H1 (cell line): Measurements from ENCODE around the gene SLC23A1. TPM values are rescaled to one million over a fixed set of nuclear protein-coding genes. Genes with fewer than 3 reads are reported as not detected.

Source experiments
- CTCF ChIA-PET: fragments of 300-600 bp; sonication (Branson Sonifier 250); formaldehyde crosslinking; loops from one replicate; lab custom pipeline; 2021; ENCODE audit not compliant: partially characterized antibody; lab: Charles Lee
- POLR2A ChIA-PET: fragments of 300-600 bp; sonication (Branson Sonifier 250); formaldehyde crosslinking; loops from one replicate; lab custom pipeline; 2021; ENCODE audit warnings: inconsistent platforms; ENCODE audit not compliant: partially characterized antibody; lab: Charles Lee
- DNase-seq, 2 experiments: peaks; one replicate each; pipeline versions ENCODE4 v3.0.0 to v3.0.0-alpha.2; 2010 to 2022; ENCODE audit warnings: low spot score in 2 of 2, low read depth in 1 of 2, mixed read lengths in 1 of 2
- FAIRE-seq: peaks from 2 replicates; lab custom pipeline; 2011; peaks lifted over from hg19 to GRCh38; lab: Jason Lieb, UNC
- H2AFZ ChIP-seq: 2 replicates; pipeline ENCODE4 v1.8.1; 2012; ENCODE audit warnings: low read length, inconsistent platforms
- H2AK5ac ChIP-seq: 2 replicates; pipeline ENCODE4 v1.6.1; 2013; ENCODE audit warnings: low read depth, low read length
- H2BK120ac ChIP-seq: replicated peaks from 2 replicates; pipeline ENCODE3; 2013; ENCODE audit warnings: low read depth, low read length, inconsistent platforms
- H2BK12ac ChIP-seq: 2 replicates; pipeline ENCODE4 v1.6.1; 2013; ENCODE audit warnings: low read depth, low read length
- H2BK15ac ChIP-seq: 2 replicates; pipeline ENCODE4 v1.6.1; 2013; ENCODE audit warnings: low read length
- H2BK20ac ChIP-seq: 2 replicates; pipeline ENCODE4 v1.6.1; 2013; ENCODE audit warnings: low read length
- H2BK5ac ChIP-seq: 2 replicates; pipeline ENCODE4 v1.6.1; 2013; ENCODE audit warnings: low read depth, low read length
- H3K14ac ChIP-seq: 2 replicates; pipeline ENCODE4 v1.6.1; 2013; ENCODE audit warnings: inconsistent platforms; ENCODE audit not compliant: insufficient read length
- H3K18ac ChIP-seq: 2 replicates; pipeline ENCODE4 v1.6.1; 2013; ENCODE audit warnings: low read length; ENCODE audit errors: extremely low read depth
- H3K23ac ChIP-seq: 2 replicates; pipeline ENCODE4 v1.6.1; 2013; ENCODE audit warnings: inconsistent platforms; ENCODE audit not compliant: insufficient read length
- H3K23me2 ChIP-seq: 2 replicates; pipeline ENCODE4 v1.6.1; 2013; ENCODE audit warnings: low read depth, low read length
- H3K27ac ChIP-seq: 2 replicates; pipeline ENCODE4 v1.6.1; 2011; ENCODE audit warnings: low read depth, low read length, inconsistent platforms
- H3K27me3 ChIP-seq, 4 experiments: replicated peaks in 1 of 4; 1 replicate in 1 of 4; 2 replicates in 3 of 4; pipeline versions ENCODE4 v1.6.1 to v1.8.1; 2011 to 2013; ENCODE audit warnings: low read length in 3 of 4, mild to moderate bottlenecking in 3 of 4, inconsistent platforms in 2 of 4, mixed read lengths in 2 of 4, moderate library complexity in 1 of 4; ENCODE audit not compliant: control insufficient read depth in 3 of 4, insufficient read depth in 3 of 4; ENCODE audit errors: extremely low read depth in 1 of 4
- H3K36me3 ChIP-seq, 4 experiments: 2 replicates each; pipeline versions ENCODE4 v1.6.1 to v1.8.1; 2011 to 2013; ENCODE audit warnings: mild to moderate bottlenecking in 4 of 4, low read length in 3 of 4, moderate library complexity in 2 of 4, control low read depth in 1 of 4, inconsistent platforms in 1 of 4; ENCODE audit not compliant: insufficient read depth in 4 of 4, control insufficient read depth in 2 of 4
- H3K4ac ChIP-seq: replicated peaks from 2 replicates; pipeline ENCODE3; 2013; ENCODE audit warnings: low read length, low read depth, mixed read lengths, inconsistent platforms; ENCODE audit not compliant: insufficient read length
- H3K4me1 ChIP-seq, 4 experiments: replicated peaks in 1 of 4; 1 replicate in 1 of 4; 2 replicates in 3 of 4; pipeline versions ENCODE4 v1.6.1 to v1.8.1; 2011 to 2013; ENCODE audit warnings: low read length in 3 of 4, inconsistent platforms in 2 of 4, mixed read lengths in 1 of 4; ENCODE audit not compliant: insufficient read depth in 4 of 4, control insufficient read depth in 3 of 4
- H3K4me2 ChIP-seq, 2 experiments: 2 replicates each; pipeline versions ENCODE4 v1.6.1 to v1.8.1; 2011 to 2013; ENCODE audit warnings: low read depth in 2 of 2, low read length in 2 of 2, control low read depth in 1 of 2, inconsistent platforms in 1 of 2, mild to moderate bottlenecking in 1 of 2; ENCODE audit not compliant: insufficient read depth in 1 of 2
- H3K4me3 ChIP-seq, 4 experiments: fragments of 200-600, 300-600 bp in 1 of 4; sonication (generic), shearing (Covaris generic), sonication (Bioruptor Twin) in 1 of 4; 2 replicates each; pipeline versions ENCODE4 v1.5.1 to v1.8.1; 2011 to 2016; ENCODE audit warnings: low read length in 4 of 4, low read depth in 3 of 4, control low read depth in 2 of 4, inconsistent platforms in 2 of 4, mild to moderate bottlenecking in 2 of 4, mixed read lengths in 1 of 4, moderate library complexity in 1 of 4; ENCODE audit not compliant: insufficient read depth in 2 of 4; ENCODE audit errors: extremely low read depth in 1 of 4
- H3K56ac ChIP-seq: replicated peaks from 2 replicates; pipeline ENCODE3; 2013; ENCODE audit warnings: low read depth, mild to moderate bottlenecking, mixed read lengths, low read length, inconsistent platforms; ENCODE audit not compliant: insufficient read length
- H3K79me1 ChIP-seq: 2 replicates; pipeline ENCODE4 v1.6.1; 2013; ENCODE audit warnings: low read depth, low read length, control low read depth
- H3K79me2 ChIP-seq, 2 experiments: 2 replicates each; pipeline versions ENCODE4 v1.6.1 to v1.8.1; 2012 to 2013; ENCODE audit warnings: low read length in 2 of 2, mild to moderate bottlenecking in 2 of 2, inconsistent platforms in 1 of 2; ENCODE audit not compliant: insufficient read depth in 2 of 2, control insufficient read depth in 1 of 2
- H3K9ac ChIP-seq, 4 experiments: replicated peaks in 1 of 4; 1 replicate in 1 of 4; 2 replicates in 3 of 4; pipeline versions ENCODE4 v1.6.1 to v1.8.1; 2011 to 2013; ENCODE audit warnings: low read depth in 3 of 4, low read length in 3 of 4, control low read depth in 2 of 4, mild to moderate bottlenecking in 2 of 4, moderate library complexity in 2 of 4, inconsistent platforms in 1 of 4; ENCODE audit errors: extremely low read depth in 1 of 4
- H3K9me3 ChIP-seq, 2 experiments: 2 replicates each; pipeline versions ENCODE4 v1.6.1 to v1.8.1; 2012 to 2013; ENCODE audit warnings: mild to moderate bottlenecking in 2 of 2, moderate library complexity in 2 of 2, control low read depth in 1 of 2, inconsistent platforms in 1 of 2, low read depth in 1 of 2, low read length in 1 of 2, mixed read lengths in 1 of 2; ENCODE audit not compliant: insufficient read depth in 2 of 2
- H4K20me1 ChIP-seq, 2 experiments: replicated peaks in 1 of 2; 2 replicates each; pipeline versions ENCODE3 to v1.8.1; 2011 to 2013; ENCODE audit warnings: inconsistent platforms in 2 of 2, low read length in 2 of 2, mild to moderate bottlenecking in 1 of 2; ENCODE audit not compliant: insufficient read depth in 2 of 2, control insufficient read depth in 1 of 2
- H4K5ac ChIP-seq: 2 replicates; pipeline ENCODE4 v1.6.1; 2013; ENCODE audit warnings: low read length, low read depth, mixed read lengths, inconsistent platforms; ENCODE audit not compliant: insufficient read length
- H4K8ac ChIP-seq: 2 replicates; pipeline ENCODE4 v1.8.0; 2013; ENCODE audit warnings: mild to moderate bottlenecking, moderate library complexity, low read length, inconsistent platforms; ENCODE audit not compliant: insufficient read depth; ENCODE audit errors: extremely low read depth
- H4K91ac ChIP-seq: replicated peaks from 2 replicates; pipeline ENCODE3; 2013; ENCODE audit warnings: low read length, mixed read lengths, inconsistent platforms; ENCODE audit not compliant: insufficient read length
- JUN ChIP-seq: IDR thresholded peaks from 2 replicates; pipeline ENCODE4 v1.6.1; 2011; ENCODE audit warnings: low read depth, mild to moderate bottlenecking, improper control_type of control experiment, low read length
- WGBS, 2 experiments: shearing (Covaris generic) in 1 of 2; methylation state at CpG; one replicate each; pipeline versions ENCODE4 v1.1.6 to v1.1.7; 2013 to 2015; ENCODE audit warnings: low lambda C conversion rate in 2 of 2, mixed read lengths in 2 of 2, inconsistent platforms in 1 of 2, low coverage in 1 of 2, missing lambda C conversion rate in 1 of 2; ENCODE audit not compliant: insufficient replicate concordance in 2 of 2, insufficient coverage in 1 of 2, insufficient read length in 1 of 2; ENCODE audit errors: extremely low coverage in 1 of 2, missing lambda C conversion rate in 1 of 2; 5-methylcytosine and 5-hydroxymethylcytosine counted together
- polyA plus RNA-seq, 7 experiments: library from polyadenylated mRNA; depleted of rRNA in 3 of 7; stranded (reverse) in 5 of 7; unstranded in 2 of 7; fragments of >200 nt in 5 of 7; fragments of 200-250 nt in 2 of 7; gene quantifications; 1 replicate in 5 of 7; 2 replicates in 1 of 7; 4 replicates in 1 of 7; pipeline versions ENCODE4 v1.2.1 to v1.2.3, GENCODE V29; 2011 to 2013; ENCODE audit warnings: missing spikeins in 2 of 7, mixed read lengths in 2 of 7
- total RNA-seq: library from RNA; stranded (reverse); fragmentation: NEBNext Ultra II Directional; extraction: Animal tissue kit (Norgen Biotek cat#: 25700); gene quantifications from 2 replicates; pipeline ENCODE4 v1.2.1, GENCODE V29; 2021

SLC23A1 gene
- total and polyA plus RNA-seq, 2 of the 8 experiments (the other 6 are each of a cell fraction or from before 2014, with no cell fraction given), result not detected

DNA sequence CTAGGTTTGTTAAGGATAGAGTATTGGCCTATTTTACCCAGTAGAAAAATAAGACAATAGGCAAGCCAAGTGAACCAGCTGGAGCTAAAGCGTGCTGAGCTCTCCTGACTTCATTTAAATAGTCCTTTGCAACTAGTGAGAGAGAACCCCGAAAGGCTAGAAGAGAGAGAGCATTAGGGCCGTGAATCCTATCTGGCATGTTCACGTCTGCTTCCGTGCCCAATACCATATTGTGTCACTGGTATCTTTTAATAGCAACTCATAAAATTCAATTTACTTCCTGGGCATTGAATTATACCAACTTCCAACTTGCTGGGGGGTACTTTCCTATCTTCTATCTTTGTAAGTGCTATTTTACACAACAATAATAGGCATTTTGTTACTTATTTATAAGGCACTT lies 42.4 kb upstream of the SLC23A1 start:
- Histone ChIP-seq H3K18ac (no peak overlapping the region), H3K23ac (no peak overlapping the region), H4K20me1 (no peaks in the 10 kb centered on the region), H3K36me3 (peaks cover 5 to 34% (median 15%) of the 10 kb centered on the region in 4 experiments; a peak in 7 of 8 replicates), H2BK20ac (no peak overlapping the region), H3K79me2 (no peaks in the 10 kb centered on the region), H2BK15ac (no peak overlapping the region), H3K23me2 (no peaks in the 10 kb centered on the region), H2BK12ac (no peak overlapping the region), H2BK120ac (no peak overlapping the region), H3K79me1 (no peaks in the 10 kb centered on the region), H3K9me3 (no peaks in the 10 kb centered on the region), H3K4me3 (no peak overlapping the region), H4K91ac (no peak overlapping the region), H3K4ac (no peak overlapping the region), H3K9ac (no peak overlapping the region), H4K5ac (no peak overlapping the region), H2BK5ac (no peak overlapping the region), H4K8ac (no peak overlapping the region), H3K56ac (no peak overlapping the region), H3K27me3 (no peaks in the 10 kb centered on the region), H3K4me1 (no peaks in the 10 kb centered on the region), H3K4me2 (no peak overlapping the region), H3K14ac (no peak overlapping the region), H3K27ac (no peak overlapping the region), H2AK5ac (no peak overlapping the region), H2AFZ (no peak overlapping the region)
- DNase-seq, result no peak
- ChIA-PET CTCF (interaction anchor here (1.1 to 9.9 kb wide), 4 partner anchors 48 to 162 kb away, joined by 3 to 319 read pairs (median 22); no protein-coding TSS in a partner anchor), POLR2A (interaction anchor here (4.2 kb wide), 1 partner anchor 13 kb away, joined by 15 read pairs; the partner anchor contains the start of gene DNAJC18)
- TF ChIP-seq JUN, result no peak
- FAIRE-seq, result no peak
- 97% methylated on average over 5 of the region's 5 CpGs; no CpG with 5 or more reads in 1 of the 2 experiments for WGBS, 2 experiments
